Stimulated activated CD4-positive, alpha-beta T cell treated with anti-CD3 and anti-CD28 coated beads, Interleukin-4, amount 100 ng/mL, for 48 hours (primary cell): ENCODE measurements around the gene LHX6.

Source experiments
- DNase-seq, 2 donors: peaks; one replicate each; pipeline ENCODE4 v3.0.0-alpha.2; 2020; ENCODE audit warnings: low read depth in 2 of 2

Gene LHX6

GRCh38 chr9:122192261-122192875 lies 36.4 kb downstream of the LHX6 start:
- DNase-seq: no peak

- no peak for DNase-seq
These were observed 37.2 kb downstream of the LHX6 start for GRCh38 chr9:122191584-122191983.

- peak in 1 of 2 donors; percentile 6 for DNase-seq
These were observed 38.0 kb downstream of the LHX6 start for GRCh38 chr9:122190597-122191381.

- no peak for DNase-seq
These were observed 40.4 kb downstream of the LHX6 start for GRCh38 chr9:122188369-122188768.

- no peak for DNase-seq
These were observed 41.8 kb downstream of the LHX6 start for GRCh38 chr9:122186777-122187470.

- no peak for DNase-seq
These were observed 42.5 kb downstream of the LHX6 start for GRCh38 chr9:122186301-122186700.

- no peak for DNase-seq
These were observed 44.2 kb downstream of the LHX6 start for GRCh38 chr9:122184551-122184950.

GRCh38 chr9:122183501-122183900 lies 45.3 kb downstream of the LHX6 start:
- DNase-seq: no peak

- DNase-seq: no peak
These were observed 48.1 kb downstream of the LHX6 start for GRCh38 chr9:122180633-122181032.

GRCh38 chr9:122179690-122180074 lies 49.1 kb downstream of the LHX6 start:
- DNase-seq: no peak

- no peak for DNase-seq
These were observed 49.6 kb downstream of the LHX6 start for GRCh38 chr9:122179054-122179689.

GRCh38 chr9:122176916-122177315 lies 51.8 kb downstream of the LHX6 start:
- no peak for DNase-seq

- DNase-seq: no peak
These were observed 55.1 kb downstream of the LHX6 start for GRCh38 chr9:122173670-122174069.

- DNase-seq: no peak
These were observed 56.6 kb downstream of the LHX6 start for GRCh38 chr9:122172131-122172530.

GRCh38 chr9:122168356-122168755 lies 60.4 kb downstream of the LHX6 start:
- no peak for DNase-seq

GRCh38 chr9:122164286-122164685 lies 64.5 kb downstream of the LHX6 start:
- no peak for DNase-seq

- no peak for DNase-seq
These were observed 66.3 kb downstream of the LHX6 start for GRCh38 chr9:122162415-122162814.

GRCh38 chr9:122159925-122160246 lies 68.9 kb downstream of the LHX6 start:
- DNase-seq: no peak

GRCh38 chr9:122159026-122159924 lies 69.5 kb downstream of the LHX6 start, which contains the start of the genes MORN5 and NDUFA8:
Gene MORN5, plus strand, starts transcription at chr9:122159908. Its CDS starts 65 bp downstream, at chr9:122159973.
Gene NDUFA8, minus strand, starts transcription at chr9:122159779. Its CDS starts 102 bp downstream, at chr9:122159677.
- DNase-seq: peak; percentile 92

- peak; percentile 9 to 19 for DNase-seq
These were observed 70.6 kb downstream of the LHX6 start for GRCh38 chr9:122158202-122158601.

- DNase-seq: no peak
These were observed 73.0 kb downstream of the LHX6 start for GRCh38 chr9:122155796-122156195.
